ENCODE data around the gene GPR12.
"Not testable (repeated sequence)": the region's sequence is repeated elsewhere in the genome, so short reads cannot be mapped to it uniquely, and the experiment has no call there.

The GPR12 gene

DNA sequence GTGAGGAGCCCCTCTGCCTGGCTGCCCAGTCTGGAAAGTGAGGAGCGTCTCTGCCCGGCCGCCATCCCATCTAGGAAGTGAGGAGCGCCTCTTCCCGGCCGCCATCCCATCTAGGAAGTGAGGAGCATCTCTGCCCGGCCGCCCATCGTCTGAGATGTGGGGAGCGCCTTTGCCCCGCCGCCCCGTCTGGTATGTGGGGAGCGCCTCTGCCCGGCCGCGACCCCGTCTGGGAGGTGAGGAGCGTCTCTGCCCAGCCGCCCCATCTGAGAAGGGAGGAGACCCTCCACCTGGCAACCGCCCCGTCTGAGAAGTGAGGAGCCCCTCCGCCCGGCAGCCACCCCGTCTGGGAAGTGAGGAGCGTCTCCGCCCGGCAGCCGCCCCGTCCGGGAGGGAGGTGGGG, 37.0 kb downstream of the GPR12 start:
- CTCF ChIA-PET, H3K27me3 Mint-ChIP-seq, DNase-seq, H3K36me3 Mint-ChIP-seq, H3K27ac Mint-ChIP-seq, H3K9me3 Mint-ChIP-seq, H3K4me3 Mint-ChIP-seq: not testable (repeated sequence)
- peaks cover 22% of the 10 kb centered on the region for H3K4me1 Mint-ChIP-seq

DNA sequence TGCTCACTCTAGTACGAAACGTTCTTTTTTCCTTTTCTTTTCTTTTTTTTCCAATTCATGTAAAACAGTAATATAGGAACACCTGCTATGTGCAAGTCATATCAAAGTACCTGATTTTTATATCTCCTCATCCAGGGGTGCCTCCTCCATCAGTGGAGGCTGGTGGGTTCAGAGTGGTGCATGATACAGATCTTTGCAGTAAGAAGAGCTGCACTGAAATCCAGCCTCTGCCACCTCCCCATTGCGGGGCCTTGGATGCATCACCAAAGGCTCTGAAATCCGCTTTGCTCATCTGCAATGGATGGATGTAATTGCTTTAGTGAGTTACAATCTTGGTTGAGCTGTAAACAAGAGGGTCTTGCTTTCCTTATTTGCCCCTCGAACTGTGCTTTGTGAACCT, 38.3 kb downstream of the GPR12 start:
- no peaks in the 10 kb centered on the region for H3K36me3 Mint-ChIP-seq
- peaks cover 5% of the 10 kb centered on the region for H3K27me3 Mint-ChIP-seq
- CTCF ChIA-PET: interaction anchor here (0.8 to 2.2 kb wide), 2 partner anchors 14 to 151 kb away, joined by 3 to 8 read pairs; no protein-coding TSS in a partner anchor
- no peak overlapping the region for H3K4me3 Mint-ChIP-seq
- no peaks in the 10 kb centered on the region for H3K9me3 Mint-ChIP-seq
- no peak for DNase-seq
- peaks cover 22% of the 10 kb centered on the region for H3K4me1 Mint-ChIP-seq
- no peak overlapping the region for H3K27ac Mint-ChIP-seq

- peak; percentile 61 for DNase-seq
- Mint-ChIP-seq H3K4me1 (peaks cover 22% of the 10 kb centered on the region), H3K27ac (peak overlapping the region; percentile 83), H3K36me3 (no peaks in the 10 kb centered on the region), H3K27me3 (peaks cover 5% of the 10 kb centered on the region), H3K4me3 (peak overlapping the region; percentile 65), H3K9me3 (no peaks in the 10 kb centered on the region)
- CTCF ChIA-PET: interaction anchor here (0.9 to 2.2 kb wide), 3 partner anchors 13 to 150 kb away, joined by 3 to 8 read pairs (median 4); no protein-coding TSS in a partner anchor
These were observed 39.1 kb downstream of the GPR12 start for GRCh38 chr13:26721251-26722121.

DNA sequence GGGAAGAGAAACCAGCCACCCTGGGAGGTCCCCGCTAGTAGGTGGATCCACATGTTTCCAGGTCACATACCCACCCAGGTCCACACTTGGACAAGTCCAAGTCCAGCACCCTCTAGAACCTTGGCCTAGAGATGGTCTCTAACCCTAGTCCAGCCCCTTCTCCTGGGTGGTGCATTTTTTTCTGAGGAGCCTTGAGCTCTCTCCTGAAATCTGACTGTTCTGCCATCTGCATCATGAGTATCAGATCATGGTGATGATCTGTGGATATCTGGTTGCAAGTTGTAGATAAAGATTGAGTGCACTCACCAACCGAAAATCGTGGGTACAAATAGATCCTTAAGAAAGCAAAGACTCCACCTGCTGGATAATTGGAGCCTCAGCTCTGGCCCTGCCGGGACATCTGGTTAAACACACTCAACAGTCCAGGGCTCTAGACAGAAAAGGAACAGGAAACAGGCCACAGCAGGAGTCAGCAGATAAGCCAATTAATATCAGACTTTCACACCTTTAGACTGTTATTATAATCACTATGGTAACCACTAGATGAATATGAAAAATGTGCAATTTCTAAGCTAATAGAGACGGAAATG, 41.1 kb downstream of the GPR12 start:
- no peak overlapping the region for H3K27ac Mint-ChIP-seq
- H3K4me3 Mint-ChIP-seq: no peak overlapping the region
- CTCF ChIA-PET: interaction anchor here (0.7 to 2.6 kb wide), 4 partner anchors 11 to 241 kb away, joined by 3 to 8 read pairs (median 4); no protein-coding TSS in a partner anchor
- H3K4me1 Mint-ChIP-seq: peaks cover 22% of the 10 kb centered on the region
- H3K36me3 Mint-ChIP-seq: no peaks in the 10 kb centered on the region
- no peak for DNase-seq
- H3K9me3 Mint-ChIP-seq: no peaks in the 10 kb centered on the region
- H3K27me3 Mint-ChIP-seq: peaks cover 5% of the 10 kb centered on the region

DNA sequence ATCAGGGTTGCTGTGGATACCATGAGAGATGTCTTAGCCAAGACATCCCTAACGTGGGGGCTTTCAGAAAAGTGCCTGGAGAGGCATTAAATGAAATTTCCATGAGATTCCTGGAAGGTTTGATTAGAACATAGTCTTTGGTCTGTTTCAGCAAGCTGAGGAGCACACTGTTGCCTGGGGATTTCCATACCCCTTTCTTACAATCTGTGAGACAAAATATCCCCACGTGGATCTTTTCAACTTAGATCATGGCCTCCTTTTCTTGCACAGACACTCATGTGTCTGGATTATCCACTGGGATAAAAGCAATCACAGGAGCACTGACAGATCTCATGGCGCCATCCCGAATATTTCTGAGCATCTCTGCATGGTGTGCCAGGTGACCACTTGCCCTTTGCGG, 41.7 kb downstream of the GPR12 start:
- H3K4me3 Mint-ChIP-seq: no peak overlapping the region
- no peaks in the 10 kb centered on the region for H3K9me3 Mint-ChIP-seq
- DNase-seq: no peak
- no peak overlapping the region for H3K27ac Mint-ChIP-seq
- CTCF ChIA-PET: interaction anchor here (1.1 to 2.6 kb wide), 4 partner anchors 11 to 240 kb away, joined by 3 to 8 read pairs (median 5); no protein-coding TSS in a partner anchor
- H3K36me3 Mint-ChIP-seq: no peaks in the 10 kb centered on the region
- peaks cover 22% of the 10 kb centered on the region for H3K4me1 Mint-ChIP-seq
- peaks cover 5% of the 10 kb centered on the region for H3K27me3 Mint-ChIP-seq

GRCh38 chr13:26718146-26718545, 42.4 kb downstream of the GPR12 start:
- no peak for DNase-seq
- peaks cover 8% of the 10 kb centered on the region for H3K27me3 Mint-ChIP-seq
- H3K4me3 Mint-ChIP-seq: no peak overlapping the region
- H3K27ac Mint-ChIP-seq: no peak overlapping the region
- H3K4me1 Mint-ChIP-seq: peaks cover 22% of the 10 kb centered on the region
- H3K36me3 Mint-ChIP-seq: no peaks in the 10 kb centered on the region
- H3K9me3 Mint-ChIP-seq: no peaks in the 10 kb centered on the region
- CTCF ChIA-PET: interaction anchor here (1.4 to 2.6 kb wide), 2 partner anchors 20 to 155 kb away, joined by 4 to 8 read pairs; no protein-coding TSS in a partner anchor

- Mint-ChIP-seq H3K36me3 (no peaks in the 10 kb centered on the region), H3K27me3 (peaks cover 8% of the 10 kb centered on the region), H3K27ac (no peak overlapping the region), H3K9me3 (no peaks in the 10 kb centered on the region), H3K4me3 (no peak overlapping the region), H3K4me1 (peaks cover 18% of the 10 kb centered on the region)
- CTCF ChIA-PET: no interaction called here
- no peak for DNase-seq
These were observed 43.6 kb downstream of the GPR12 start for GRCh38 chr13:26716984-26717383.

GRCh38 chr13:26713341-26713740, 47.2 kb downstream of the GPR12 start:
- CTCF ChIA-PET: interaction anchor here (1.4 kb wide), 1 partner anchor 160 kb away, joined by 4 read pairs; no protein-coding TSS in a partner anchor
- H3K27ac Mint-ChIP-seq: no peak overlapping the region

GRCh38 chr13:26711211-26711610, 49.4 kb downstream of the GPR12 start:
- DNase-seq: no peak
- CTCF ChIA-PET: interaction anchor here (0.9 to 6.5 kb wide), 2 partner anchors 14 to 161 kb away, joined by 4 to 56 read pairs; no protein-coding TSS in a partner anchor
- Mint-ChIP-seq H3K4me3 (no peak overlapping the region), H3K27ac (no peak overlapping the region), H3K36me3 (no peaks in the 10 kb centered on the region), H3K27me3 (peaks cover 3% of the 10 kb centered on the region), H3K4me1 (no peaks in the 10 kb centered on the region), H3K9me3 (no peaks in the 10 kb centered on the region)

More at GRCh38 chr13:26713341-26713740, 47.2 kb downstream of the GPR12 start:
- no peak for DNase-seq
- no peaks in the 10 kb centered on the region for H3K4me1 Mint-ChIP-seq
- no peaks in the 10 kb centered on the region for H3K36me3 Mint-ChIP-seq
- no peak overlapping the region for H3K4me3 Mint-ChIP-seq
- no peaks in the 10 kb centered on the region for H3K9me3 Mint-ChIP-seq
- peaks cover 7% of the 10 kb centered on the region for H3K27me3 Mint-ChIP-seq

- no peak overlapping the region for H3K27ac Mint-ChIP-seq
- peaks cover 8% of the 10 kb centered on the region for H3K27me3 Mint-ChIP-seq
- no peaks in the 10 kb centered on the region for H3K9me3 Mint-ChIP-seq
- no peak overlapping the region for H3K4me3 Mint-ChIP-seq
- CTCF ChIA-PET: interaction anchor here (0.9 to 6.5 kb wide), 4 partner anchors 12 to 220 kb away, joined by 3 to 56 read pairs (median 4); no protein-coding TSS in a partner anchor
- no peak for DNase-seq
- H3K4me1 Mint-ChIP-seq: no peaks in the 10 kb centered on the region
- H3K36me3 Mint-ChIP-seq: no peaks in the 10 kb centered on the region
These were observed 50.4 kb downstream of the GPR12 start for GRCh38 chr13:26710166-26710565.

GRCh38 chr13:26709461-26709860, 51.1 kb downstream of the GPR12 start:
- Mint-ChIP-seq H3K4me3 (no peak overlapping the region), H3K36me3 (no peaks in the 10 kb centered on the region), H3K27ac (no peak overlapping the region), H3K9me3 (no peaks in the 10 kb centered on the region), H3K27me3 (peaks cover 8% of the 10 kb centered on the region), H3K4me1 (no peaks in the 10 kb centered on the region)
- DNase-seq: no peak
- CTCF ChIA-PET: interaction anchor here (0.9 to 6.5 kb wide), 3 partner anchors 11 to 163 kb away, joined by 3 to 56 read pairs (median 8); no protein-coding TSS in a partner anchor

DNA sequence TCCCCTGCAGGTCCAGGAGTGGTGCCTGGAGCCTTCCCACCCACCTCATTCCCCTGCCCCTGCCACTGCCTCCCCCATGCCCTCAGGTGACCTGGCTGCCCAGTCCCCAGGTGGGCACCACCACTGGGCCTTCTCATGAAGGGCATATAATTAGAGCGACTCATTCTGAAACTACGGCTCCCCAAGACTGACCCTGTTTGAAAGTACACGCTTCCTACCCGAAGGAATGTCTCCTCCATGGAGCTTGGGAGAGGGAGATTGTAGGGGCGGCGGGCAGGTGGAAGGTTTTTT, 52.6 kb downstream of the GPR12 start:
- no peaks in the 10 kb centered on the region for H3K9me3 Mint-ChIP-seq
- no peak for DNase-seq
- H3K4me1 Mint-ChIP-seq: no peaks in the 10 kb centered on the region
- H3K36me3 Mint-ChIP-seq: no peaks in the 10 kb centered on the region
- H3K27ac Mint-ChIP-seq: no peak overlapping the region
- CTCF ChIA-PET: interaction anchor here (0.7 to 6.5 kb wide), 6 partner anchors 9 to 222 kb away, joined by 3 to 56 read pairs (median 6); no protein-coding TSS in a partner anchor
- peaks cover 4% of the 10 kb centered on the region for H3K27me3 Mint-ChIP-seq
- no peak overlapping the region for H3K4me3 Mint-ChIP-seq

- Mint-ChIP-seq H3K36me3 (no peaks in the 10 kb centered on the region), H3K4me3 (no peak overlapping the region), H3K9me3 (no peaks in the 10 kb centered on the region), H3K27ac (no peak overlapping the region), H3K4me1 (no peaks in the 10 kb centered on the region), H3K27me3 (peaks cover 4% of the 10 kb centered on the region)
- CTCF ChIA-PET: interaction anchor here (1.0 to 6.5 kb wide), 6 partner anchors 9 to 223 kb away, joined by 3 to 56 read pairs (median 6); no protein-coding TSS in a partner anchor
- peak; percentile 59 for DNase-seq
These were observed 53.2 kb downstream of the GPR12 start for GRCh38 chr13:26707122-26708006.
